PC-9 (cell line): ENCODE measurements around the gene ADAT1. TPM values are rescaled to one million over a fixed set of nuclear protein-coding genes. Genes with fewer than 3 reads are reported as not detected.

Experiments used
- BruUV-seq: library from RNA; stranded (reverse); fragments of 400-500 nt; replicated peaks from 2 replicates; lab custom pipeline; 2021; lab: Mats Ljungman, UMichigan
- CTCF ChIA-PET: fragments of 300-600 bp; sonication (Branson Sonifier 250); formaldehyde crosslinking; loops from one replicate; lab custom pipeline; 2022; ENCODE audit warnings: antibody characterized with exemption; lab: Charles Lee
- POLR2A ChIA-PET: fragments of 300-600 bp; sonication (Branson Sonifier 250); formaldehyde crosslinking; loops from one replicate; lab custom pipeline; 2022; ENCODE audit warnings: antibody characterized with exemption; ENCODE audit not compliant: unreplicated experiment; lab: Charles Lee
- DNase-seq, 2 experiments: peaks; one replicate each; pipeline versions ENCODE4 v3.0.0 to v3.0.0-alpha.2; 2015 to 2022; ENCODE audit warnings: mixed read lengths in 1 of 2
- H2AFZ ChIP-seq: fragments of 200-600 bp; sonication (generic); 2 replicates; pipeline ENCODE4 v1.8.1; 2017; ENCODE audit warnings: antibody characterized with exemption
- H3F3A ChIP-seq: fragments of 200-600 bp; sonication (generic); 2 replicates; pipeline ENCODE4 v1.8.1; 2017; ENCODE audit warnings: antibody characterized with exemption, mild to moderate bottlenecking, low read depth; ENCODE audit not compliant: insufficient read depth
- H3K27ac ChIP-seq: fragments of 200-600 bp; sonication (generic); 2 replicates; pipeline ENCODE4 v1.6.1; 2016; ENCODE audit warnings: mixed run types
- H3K27me3 ChIP-seq: fragments of 200-600 bp; sonication (generic); 2 replicates; pipeline ENCODE4 v1.6.1; 2016; ENCODE audit warnings: low read depth, mixed run types; ENCODE audit not compliant: insufficient read depth
- H3K36me3 ChIP-seq: fragments of 200-600 bp; sonication (generic); 2 replicates; pipeline ENCODE4 v1.6.1; 2016; ENCODE audit warnings: low read depth, mixed run types
- H3K4me1 ChIP-seq: fragments of 200-600 bp; sonication (generic); replicated peaks from 2 replicates; pipeline ENCODE4 v1.6.1; 2016; ENCODE audit warnings: mixed run types; ENCODE audit not compliant: insufficient read depth
- H3K4me2 ChIP-seq: fragments of 200-600 bp; sonication (generic); 2 replicates; pipeline ENCODE4 v1.6.1; 2017; ENCODE audit warnings: mixed run types
- H3K4me3 ChIP-seq: fragments of 200-600 bp; sonication (generic); 2 replicates; pipeline ENCODE4 v1.6.1; 2016; ENCODE audit warnings: mixed run types
- H3K79me2 ChIP-seq: fragments of 200-600 bp; sonication (generic); 2 replicates; pipeline ENCODE4 v1.6.1; 2017; ENCODE audit warnings: low read depth, mixed run types
- H3K9me2 ChIP-seq: fragments of 200-600 bp; sonication (generic); 2 replicates; pipeline ENCODE4 v1.8.1; 2017; ENCODE audit warnings: mild to moderate bottlenecking; ENCODE audit not compliant: insufficient read depth
- H3K9me3 ChIP-seq: fragments of 200-600 bp; sonication (generic); 2 replicates; pipeline ENCODE4 v1.8.1; 2016; ENCODE audit warnings: low read depth; ENCODE audit not compliant: insufficient read depth
- H4K20me1 ChIP-seq: fragments of 200-600 bp; sonication (generic); 2 replicates; pipeline ENCODE4 v1.8.1; 2017; ENCODE audit not compliant: insufficient read depth
- EZH2 ChIP-seq: fragments of 200-600 bp; sonication (generic); IDR thresholded peaks from 2 replicates; pipeline ENCODE4 v1.8.0; 2017; ENCODE audit warnings: antibody characterized with exemption, low read depth
- intact Hi-C: fragments of 100-400 bp; cut with micrococcal nuclease; formaldehyde crosslinking; loops from one replicate; pipeline ENCODE4 v1.10.0; 2022; ENCODE audit not compliant: unreplicated experiment
- total RNA-seq: library from RNA; stranded (reverse); gene quantifications from 2 replicates; pipeline ENCODE4 v1.2.3, GENCODE V29; 2021
- TF ChIP-seq, protein P1 (sequence below): fragments of 200-600 bp; sonication (generic); conservative IDR thresholded peaks from 2 replicates; pipeline ENCODE4 v1.6.1; 2017; ENCODE audit warnings: mixed run types, antibody characterized with exemption, mild to moderate bottlenecking, moderate library complexity

Gene ADAT1
- total RNA-seq, 1 experiment from 2014 or later, result 66.4 TPM

DNA sequence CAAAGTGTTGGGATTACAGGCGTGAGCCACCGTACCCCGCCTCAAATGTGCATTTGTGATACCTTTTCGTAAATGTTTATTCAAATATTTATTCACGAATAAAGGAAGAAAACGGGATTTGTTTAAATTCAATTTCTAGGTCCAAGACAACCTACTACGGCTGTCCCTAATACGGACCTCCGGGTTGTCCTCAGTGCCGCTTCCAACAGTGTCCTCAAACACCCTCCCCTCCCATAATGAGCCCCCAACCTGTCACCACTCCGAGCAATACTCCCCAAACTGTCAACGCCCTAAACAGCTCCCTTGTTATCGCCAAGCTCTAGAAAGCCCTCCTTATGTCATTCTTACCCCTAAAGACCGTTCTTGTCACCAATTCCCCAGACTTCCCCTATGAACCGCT, 57.4 kb downstream of the ADAT1 start:
- no peaks in the 10 kb centered on the region for H3K9me3 ChIP-seq
- intact Hi-C loops, result loop anchor here (1.0 to 2.0 kb wide), 4 partner anchors 9 to 94 kb away; partner anchors contain the start of genes ADAT1 and TMEM231
- peaks cover 25% of the 10 kb centered on the region for H3K79me2 ChIP-seq
- H3F3A ChIP-seq, result peaks cover 13% of the 10 kb centered on the region; the same call in 1 of the 2 replicates
- TF ChIP-seq, protein P1, sequence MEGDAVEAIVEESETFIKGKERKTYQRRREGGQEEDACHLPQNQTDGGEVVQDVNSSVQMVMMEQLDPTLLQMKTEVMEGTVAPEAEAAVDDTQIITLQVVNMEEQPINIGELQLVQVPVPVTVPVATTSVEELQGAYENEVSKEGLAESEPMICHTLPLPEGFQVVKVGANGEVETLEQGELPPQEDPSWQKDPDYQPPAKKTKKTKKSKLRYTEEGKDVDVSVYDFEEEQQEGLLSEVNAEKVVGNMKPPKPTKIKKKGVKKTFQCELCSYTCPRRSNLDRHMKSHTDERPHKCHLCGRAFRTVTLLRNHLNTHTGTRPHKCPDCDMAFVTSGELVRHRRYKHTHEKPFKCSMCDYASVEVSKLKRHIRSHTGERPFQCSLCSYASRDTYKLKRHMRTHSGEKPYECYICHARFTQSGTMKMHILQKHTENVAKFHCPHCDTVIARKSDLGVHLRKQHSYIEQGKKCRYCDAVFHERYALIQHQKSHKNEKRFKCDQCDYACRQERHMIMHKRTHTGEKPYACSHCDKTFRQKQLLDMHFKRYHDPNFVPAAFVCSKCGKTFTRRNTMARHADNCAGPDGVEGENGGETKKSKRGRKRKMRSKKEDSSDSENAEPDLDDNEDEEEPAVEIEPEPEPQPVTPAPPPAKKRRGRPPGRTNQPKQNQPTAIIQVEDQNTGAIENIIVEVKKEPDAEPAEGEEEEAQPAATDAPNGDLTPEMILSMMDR, result no peak
- TF ChIP-seq EZH2, result no peak
- no TSS peak for BruUV-seq
- H3K27ac ChIP-seq, result no peak overlapping the region
- H3K4me2 ChIP-seq, result peak overlapping the region; percentile 99
- ChIA-PET CTCF (interaction anchor here (0.9 to 2.5 kb wide), 2 partner anchors 49 to 74 kb away, joined by 3 to 12 read pairs; no protein-coding TSS in a partner anchor), POLR2A (no interaction called here)
- H3K27me3 ChIP-seq, result no peaks in the 10 kb centered on the region
- peak overlapping the region; percentile 94 for H3K4me3 ChIP-seq
- H2AFZ ChIP-seq, result peak overlapping the region; percentile 90
- H3K9me2 ChIP-seq, result no peaks in the 10 kb centered on the region
- no peak for DNase-seq
- peaks cover 9% of the 10 kb centered on the region; the same call in 1 of the 2 replicates for H4K20me1 ChIP-seq
- peaks cover 17% of the 10 kb centered on the region; the same call in 1 of the 2 replicates for H3K4me1 ChIP-seq
- H3K36me3 ChIP-seq, result peaks cover 28% of the 10 kb centered on the region

DNA sequence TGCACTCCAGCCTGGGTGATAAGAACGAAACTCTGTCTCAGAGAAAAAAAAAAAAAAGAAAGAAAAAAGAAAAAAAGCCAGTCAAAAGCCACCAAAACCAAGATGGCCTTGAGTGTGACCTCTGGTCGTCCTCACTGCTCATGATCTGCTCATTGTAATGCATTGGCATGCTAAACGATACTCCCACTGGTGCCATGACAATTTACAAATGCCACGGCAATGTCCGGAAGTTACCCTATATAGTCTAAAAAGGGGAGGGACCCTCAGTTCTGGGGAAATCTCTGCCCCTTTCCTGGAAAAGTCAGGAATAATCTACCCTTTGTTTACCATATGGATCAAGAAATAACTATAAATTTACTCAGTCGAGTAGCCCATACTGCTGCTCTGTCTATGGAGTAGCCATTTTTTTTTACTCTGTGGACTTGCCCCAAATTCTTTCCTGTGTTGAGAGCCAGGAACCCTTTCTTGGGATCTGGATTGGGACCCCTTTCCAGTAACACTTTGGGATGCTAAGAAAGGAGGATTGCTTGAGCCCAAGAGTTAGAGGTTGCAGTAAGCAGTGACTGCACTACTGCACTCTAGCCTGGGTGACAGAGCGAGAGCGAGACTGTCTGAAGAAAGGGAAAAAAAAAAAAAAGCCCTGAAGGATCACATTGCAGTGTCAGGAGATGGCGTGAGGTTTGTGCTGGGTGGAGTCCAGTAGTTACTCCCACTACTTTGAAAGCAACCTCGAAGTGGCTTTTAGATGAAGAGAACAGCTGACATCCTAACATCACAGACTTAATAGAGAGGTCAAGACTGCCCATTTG, 63.3 kb downstream of the ADAT1 start:
- Histone ChIP-seq H3K9me2 (no peaks in the 10 kb centered on the region), H3K4me3 (no peak overlapping the region), H3K27me3 (no peaks in the 10 kb centered on the region), H3K79me2 (peaks cover 2% of the 10 kb centered on the region; the same call in 1 of the 2 replicates), H3K27ac (no peak overlapping the region), H3K9me3 (no peaks in the 10 kb centered on the region), H2AFZ (no peak overlapping the region), H3F3A (peaks cover 8% of the 10 kb centered on the region), H4K20me1 (no peaks in the 10 kb centered on the region), H3K4me2 (peak overlapping the region; percentile 20), H3K36me3 (no peaks in the 10 kb centered on the region), H3K4me1 (peaks cover 30% of the 10 kb centered on the region)
- ChIA-PET POLR2A (interaction anchor here (0.6 kb wide), 2 partner anchors 126 to 1643 kb away, joined by 5 to 8 read pairs; partner anchors contain the start of gene CFDP1), CTCF (no interaction called here)
- intact Hi-C loops, result no loop called here
- no TSS peak for BruUV-seq
- TF ChIP-seq, protein P1, result no peak
- no peak for TF ChIP-seq EZH2
- DNase-seq, result peak in 1 of 2 experiments; percentile 32

DNA sequence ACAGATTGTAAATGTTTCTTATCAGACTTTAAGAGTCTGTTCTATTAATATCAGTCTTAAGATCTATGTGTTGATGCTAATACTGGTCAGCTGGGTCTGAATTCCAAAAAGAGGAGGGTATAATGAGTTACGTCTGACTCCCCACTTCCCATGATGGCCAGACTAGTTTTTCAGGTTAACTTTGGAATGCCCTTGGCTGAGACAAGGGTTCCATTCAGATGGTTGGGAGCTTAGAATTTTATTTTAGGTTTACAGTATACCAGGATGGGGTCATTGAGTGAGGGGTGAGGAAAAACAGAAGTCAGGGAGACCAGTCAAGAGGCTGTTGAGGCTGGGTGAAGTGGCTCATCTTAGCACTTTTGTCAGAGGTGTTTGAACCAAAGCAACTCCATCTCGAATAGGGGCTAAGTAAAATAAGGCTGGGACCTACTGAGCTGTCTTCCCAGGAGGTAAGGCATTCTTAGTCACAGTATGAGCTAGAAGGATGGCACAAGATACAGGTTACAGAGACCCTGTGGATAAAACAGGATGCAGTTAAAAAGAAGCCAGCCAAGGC, 64.2 kb downstream of the ADAT1 start:
- TF ChIP-seq EZH2, result no peak
- TF ChIP-seq, protein P1, result no peak
- ChIA-PET POLR2A (interaction anchor here (0.5 to 0.6 kb wide), 3 partner anchors 125 to 1644 kb away, joined by 3 to 8 read pairs (median 5); partner anchors contain the start of gene CFDP1), CTCF (no interaction called here)
- H3F3A ChIP-seq, result peaks cover 5% of the 10 kb centered on the region
- no peaks in the 10 kb centered on the region for H3K9me2 ChIP-seq
- intact Hi-C loops, result no loop called here
- no peaks in the 10 kb centered on the region; the same call in 1 of the 2 replicates for H4K20me1 ChIP-seq
- H3K27me3 ChIP-seq, result no peaks in the 10 kb centered on the region
- BruUV-seq, result no TSS peak
- H3K36me3 ChIP-seq, result no peaks in the 10 kb centered on the region
- no peak overlapping the region for H3K4me3 ChIP-seq
- peak overlapping the region; percentile 25 for H3K4me2 ChIP-seq
- H2AFZ ChIP-seq, result no peak overlapping the region
- H3K27ac ChIP-seq, result no peak overlapping the region
- peaks cover 8% of the 10 kb centered on the region; the same call in 1 of the 2 replicates for H3K79me2 ChIP-seq
- H3K4me1 ChIP-seq, result peaks cover 31% of the 10 kb centered on the region
- peak in 1 of 2 experiments; percentile 8 for DNase-seq
- no peaks in the 10 kb centered on the region for H3K9me3 ChIP-seq
